BE2C (cell line): ENCODE measurements around the gene S100A5.
"Not testable (repeated sequence)": the region's sequence is repeated elsewhere in the genome, so short reads cannot be mapped to it uniquely, and the experiment has no call there.

Source experiments
- DNase-seq: peaks from one replicate; pipeline ENCODE4 v3.0.0-alpha.2; 2020
- H3K27me3 ChIP-seq: fragments of 250-450 bp; sonication (Bioruptor Pico); 2 replicates; pipeline ENCODE4 v1.5.1; 2020; ENCODE audit warnings: mild to moderate bottlenecking
- H3K36me3 ChIP-seq: fragments of 250-450 bp; sonication (Bioruptor Pico); 2 replicates; pipeline ENCODE4 v1.5.1; 2020; ENCODE audit warnings: mild to moderate bottlenecking
- H3K4me1 ChIP-seq: fragments of 250-450 bp; sonication (Bioruptor Pico); 2 replicates; pipeline ENCODE4 v1.5.1; 2020
- H3K4me3 ChIP-seq: 2 replicates; pipeline ENCODE4 v1.5.1; 2011; ENCODE audit warnings: low read depth, low read length
- H3K9me3 ChIP-seq: fragments of 250-450 bp; sonication (Bioruptor Pico); 2 replicates; pipeline ENCODE4 v1.5.1; 2020
- TF ChIP-seq, protein P1 (sequence below): IDR thresholded peaks from 2 replicates; pipeline ENCODE4 v1.5.1; 2012; ENCODE audit warnings: mild to moderate bottlenecking, low read depth, low read length

Gene S100A5

DNA sequence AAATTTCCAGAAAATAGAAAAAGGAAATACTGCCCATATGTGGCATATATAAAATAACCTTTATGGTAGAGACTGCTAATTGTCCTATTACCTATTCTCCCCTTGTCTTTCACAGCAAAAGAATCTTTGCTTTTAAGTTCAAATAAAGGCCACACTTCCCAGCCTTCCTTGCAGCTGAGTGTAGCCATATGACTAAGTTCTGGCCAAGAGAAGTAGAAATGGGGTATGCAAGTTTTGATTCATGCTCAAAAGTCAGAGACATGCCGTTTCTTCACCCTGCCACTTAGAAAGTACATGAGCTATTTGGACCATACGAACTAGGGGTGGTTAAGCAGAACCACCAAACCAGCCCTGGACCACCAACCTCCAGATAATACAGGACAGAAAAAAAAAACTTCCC is 43.2 kb upstream of the S100A5 start:
- Histone ChIP-seq H3K4me1 (peaks cover 6% of the 10 kb centered on the region; the same call in 1 of the 2 replicates), H3K36me3 (no peaks in the 10 kb centered on the region), H3K4me3 (no peak overlapping the region), H3K9me3 (no peaks in the 10 kb centered on the region), H3K27me3 (no peaks in the 10 kb centered on the region)
- TF ChIP-seq, protein P1, sequence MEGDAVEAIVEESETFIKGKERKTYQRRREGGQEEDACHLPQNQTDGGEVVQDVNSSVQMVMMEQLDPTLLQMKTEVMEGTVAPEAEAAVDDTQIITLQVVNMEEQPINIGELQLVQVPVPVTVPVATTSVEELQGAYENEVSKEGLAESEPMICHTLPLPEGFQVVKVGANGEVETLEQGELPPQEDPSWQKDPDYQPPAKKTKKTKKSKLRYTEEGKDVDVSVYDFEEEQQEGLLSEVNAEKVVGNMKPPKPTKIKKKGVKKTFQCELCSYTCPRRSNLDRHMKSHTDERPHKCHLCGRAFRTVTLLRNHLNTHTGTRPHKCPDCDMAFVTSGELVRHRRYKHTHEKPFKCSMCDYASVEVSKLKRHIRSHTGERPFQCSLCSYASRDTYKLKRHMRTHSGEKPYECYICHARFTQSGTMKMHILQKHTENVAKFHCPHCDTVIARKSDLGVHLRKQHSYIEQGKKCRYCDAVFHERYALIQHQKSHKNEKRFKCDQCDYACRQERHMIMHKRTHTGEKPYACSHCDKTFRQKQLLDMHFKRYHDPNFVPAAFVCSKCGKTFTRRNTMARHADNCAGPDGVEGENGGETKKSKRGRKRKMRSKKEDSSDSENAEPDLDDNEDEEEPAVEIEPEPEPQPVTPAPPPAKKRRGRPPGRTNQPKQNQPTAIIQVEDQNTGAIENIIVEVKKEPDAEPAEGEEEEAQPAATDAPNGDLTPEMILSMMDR: no peak
- no peak for DNase-seq

DNA sequence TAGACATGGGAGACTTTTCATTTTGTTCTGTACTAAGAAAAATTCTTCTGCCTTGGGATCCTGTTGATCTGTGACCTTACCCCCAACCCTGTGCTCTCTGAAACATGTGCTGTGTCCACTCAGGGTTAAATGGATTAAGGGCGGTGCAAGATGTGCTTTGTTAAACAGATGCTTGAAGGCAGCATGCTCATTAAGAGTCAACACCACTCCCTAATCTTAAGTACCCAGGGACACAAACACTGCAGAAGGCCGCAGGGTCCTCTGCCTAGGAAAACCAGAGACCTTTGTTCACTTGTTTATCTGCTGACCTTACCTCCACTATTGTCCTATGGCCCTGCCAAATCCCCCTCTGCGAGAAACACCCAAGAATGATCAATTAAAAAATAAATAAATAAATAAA is 42.8 kb upstream of the S100A5 start:
- H3K27me3 ChIP-seq, H3K36me3 ChIP-seq, H3K9me3 ChIP-seq, H3K4me1 ChIP-seq, H3K4me3 ChIP-seq, DNase-seq: not testable (repeated sequence)

DNA sequence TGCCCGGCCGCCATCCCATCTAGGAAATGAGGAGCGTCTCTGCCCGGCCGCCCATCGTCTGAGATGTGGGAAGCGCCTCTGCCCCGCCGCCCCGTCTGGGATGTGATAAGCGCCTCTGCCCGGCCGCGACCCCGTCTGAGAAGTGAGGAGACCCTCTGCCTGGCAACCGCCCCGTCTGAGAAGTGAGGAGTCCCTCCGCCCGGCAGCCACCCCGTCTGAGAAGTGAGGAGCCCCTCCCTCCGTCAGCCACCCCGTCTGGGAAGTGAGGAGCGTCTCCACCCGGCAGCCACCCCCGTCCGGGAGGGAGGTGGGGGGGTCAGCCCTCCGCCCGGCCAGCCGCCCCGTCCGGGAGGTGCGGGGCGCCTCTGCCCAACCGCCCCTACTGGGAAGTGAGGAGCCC is 42.1 kb upstream of the S100A5 start:
- not testable (repeated sequence) for DNase-seq, H3K27me3 ChIP-seq, H3K4me3 ChIP-seq, H3K4me1 ChIP-seq, H3K36me3 ChIP-seq, H3K9me3 ChIP-seq

DNA sequence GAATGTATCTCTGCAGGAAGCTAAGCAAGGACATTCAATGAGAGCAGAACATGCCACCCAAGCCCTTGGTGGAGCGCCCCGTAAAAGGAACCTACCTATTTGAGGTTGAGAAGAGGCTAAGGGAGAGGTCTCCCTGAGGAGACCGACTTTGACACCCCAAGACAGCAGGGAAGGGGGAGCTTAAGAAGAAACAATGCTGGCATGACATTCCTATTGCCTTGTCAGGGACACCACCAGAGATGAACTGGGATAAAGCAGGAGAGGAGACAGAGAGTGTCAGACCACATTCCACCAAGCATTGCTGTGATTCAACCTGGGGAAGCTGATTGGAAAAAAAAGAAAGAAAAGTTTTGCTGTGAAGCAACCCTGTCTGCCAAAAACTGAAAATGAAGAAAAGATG is 38.2 kb upstream of the S100A5 start:
- Histone ChIP-seq H3K36me3 (no peaks in the 10 kb centered on the region), H3K9me3 (no peaks in the 10 kb centered on the region), H3K4me1 (no peaks in the 10 kb centered on the region), H3K27me3 (no peaks in the 10 kb centered on the region), H3K4me3 (no peak overlapping the region)
- TF ChIP-seq, protein P1: no peak
- DNase-seq: no peak

DNA sequence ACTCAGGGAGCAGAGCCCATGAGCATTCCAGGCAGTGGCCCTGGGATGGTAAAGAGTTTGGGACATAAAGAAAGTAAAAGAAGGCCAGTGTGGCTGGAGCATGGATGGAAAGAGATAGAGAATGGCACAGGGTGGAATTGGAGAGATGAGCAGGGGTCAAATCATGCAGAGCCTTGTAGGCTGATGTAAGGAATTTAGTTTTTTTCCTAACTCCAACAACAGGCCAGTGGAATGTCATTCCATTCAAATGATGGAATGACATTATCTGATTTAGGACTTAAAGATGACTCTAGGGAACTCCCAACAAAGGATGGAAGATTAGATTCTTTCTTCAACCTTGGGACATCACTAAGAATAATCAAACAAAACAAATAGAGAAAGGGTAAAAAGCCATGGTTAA is 37.8 kb upstream of the S100A5 start:
- Histone ChIP-seq H3K36me3 (no peaks in the 10 kb centered on the region), H3K9me3 (no peaks in the 10 kb centered on the region), H3K27me3 (no peaks in the 10 kb centered on the region), H3K4me3 (no peak overlapping the region), H3K4me1 (no peaks in the 10 kb centered on the region)
- TF ChIP-seq, protein P1: no peak
- DNase-seq: no peak

DNA sequence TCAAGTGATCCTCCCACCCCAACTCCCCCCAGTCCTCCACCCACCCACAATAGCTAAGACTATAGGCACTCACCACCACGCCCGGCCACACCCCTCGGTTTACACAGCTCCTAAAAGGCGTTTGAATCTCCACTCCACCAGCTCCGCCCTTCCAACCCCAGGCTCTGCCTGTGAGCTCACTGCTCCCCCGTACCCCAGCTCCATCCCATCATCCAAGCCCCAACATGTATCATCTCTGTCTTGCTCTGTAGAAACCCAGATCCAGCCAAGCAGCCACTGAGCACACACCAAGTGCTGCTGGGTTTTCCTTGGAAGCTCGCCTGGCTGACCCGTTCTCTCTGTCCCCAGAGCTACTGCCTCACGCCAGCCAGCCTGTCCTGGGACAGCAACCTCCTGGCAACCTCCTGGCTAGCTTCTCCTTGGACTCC is 36.9 kb upstream of the S100A5 start:
- Histone ChIP-seq H3K4me1 (peaks cover 4% of the 10 kb centered on the region; the same call in 1 of the 2 replicates), H3K9me3 (no peaks in the 10 kb centered on the region), H3K27me3 (no peaks in the 10 kb centered on the region), H3K36me3 (no peaks in the 10 kb centered on the region), H3K4me3 (no peak overlapping the region)
- no peak for DNase-seq
- TF ChIP-seq, protein P1: no peak

DNA sequence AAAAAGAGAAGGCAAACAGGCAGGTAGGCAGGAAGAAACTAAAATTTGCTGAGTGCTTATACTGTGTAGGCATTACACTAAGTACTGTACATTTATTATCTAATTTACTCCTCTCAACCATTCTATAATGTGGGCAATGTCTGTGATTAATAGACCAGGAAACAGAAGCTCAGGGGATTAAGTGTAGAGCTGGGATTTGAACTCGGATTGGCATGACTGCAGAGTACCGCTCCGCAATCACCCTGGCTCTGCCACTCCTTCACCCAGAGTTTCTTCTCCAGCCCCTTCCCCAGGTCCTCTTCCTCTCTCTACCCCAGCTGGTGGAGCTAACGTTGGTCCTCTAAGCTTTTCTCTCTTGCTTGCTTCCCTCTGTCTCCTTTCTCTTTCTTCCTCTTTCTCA is 36.4 kb upstream of the S100A5 start:
- Histone ChIP-seq H3K4me1 (peaks cover 4% of the 10 kb centered on the region; the same call in 1 of the 2 replicates), H3K9me3 (no peaks in the 10 kb centered on the region), H3K27me3 (no peaks in the 10 kb centered on the region), H3K4me3 (no peak overlapping the region), H3K36me3 (no peaks in the 10 kb centered on the region)
- DNase-seq: no peak
- TF ChIP-seq, protein P1: no peak

DNA sequence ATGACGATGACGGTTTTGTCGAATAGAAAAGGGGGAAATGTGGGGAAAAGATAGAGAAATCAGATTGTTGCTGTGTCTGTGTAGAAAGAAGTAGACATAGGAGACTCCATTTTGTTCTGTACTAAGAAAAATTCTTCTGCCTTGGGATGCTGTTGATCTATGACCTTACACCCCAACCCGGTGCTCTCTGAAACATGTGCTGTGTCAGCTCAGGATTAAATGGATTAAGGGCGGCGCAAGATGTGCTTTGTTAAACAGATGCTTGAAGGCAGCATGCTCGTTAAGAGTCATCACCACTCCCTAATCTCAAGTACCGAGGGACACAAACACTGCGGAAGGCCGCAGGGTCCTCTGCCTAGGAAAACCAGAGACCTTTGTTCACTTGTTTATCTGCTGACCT is 34.8 kb upstream of the S100A5 start:
- not testable (repeated sequence) for H3K36me3 ChIP-seq, H3K27me3 ChIP-seq, H3K4me1 ChIP-seq, H3K9me3 ChIP-seq, H3K4me3 ChIP-seq, DNase-seq

DNA sequence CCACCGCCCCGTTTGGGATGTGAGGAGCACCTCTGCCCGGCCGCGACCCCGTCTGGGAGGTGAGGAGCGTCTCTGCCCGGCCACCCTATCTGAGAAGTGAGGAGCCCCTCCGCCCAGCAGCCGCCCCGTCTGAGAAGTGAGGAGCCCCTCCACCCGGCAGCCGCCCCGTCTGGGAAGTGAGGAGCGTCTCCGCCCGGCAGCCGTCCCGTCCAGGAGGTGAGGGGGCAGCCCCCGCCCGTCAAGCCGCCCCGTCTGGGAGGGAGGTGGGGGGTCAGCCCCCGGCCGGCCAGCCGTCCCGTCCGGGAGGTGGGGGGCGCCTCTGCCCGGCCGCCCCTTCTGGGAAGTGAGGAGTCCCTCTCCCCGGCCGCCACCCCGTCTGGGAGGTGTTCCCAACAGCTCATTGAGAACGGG is 34.4 kb upstream of the S100A5 start:
- not testable (repeated sequence) for DNase-seq, H3K36me3 ChIP-seq, H3K27me3 ChIP-seq, H3K9me3 ChIP-seq, H3K4me1 ChIP-seq, H3K4me3 ChIP-seq
